HG02840 (cell line): ENCODE data around the gene PXDC1.
"Not testable (repeated sequence)": the region's sequence is repeated elsewhere in the genome, so short reads cannot be mapped to it uniquely, and the experiment has no call there.

Experiments used
- ATAC-seq: cut with Tn5 transposase; IDR thresholded peaks from one replicate; pipeline ENCODE4 v1.9.1; 2021; ENCODE audit warnings: mild to moderate bottlenecking, moderate library complexity, moderate number of reproducible peaks; ENCODE audit not compliant: unreplicated experiment, low FRiP score

Gene PXDC1

DNA sequence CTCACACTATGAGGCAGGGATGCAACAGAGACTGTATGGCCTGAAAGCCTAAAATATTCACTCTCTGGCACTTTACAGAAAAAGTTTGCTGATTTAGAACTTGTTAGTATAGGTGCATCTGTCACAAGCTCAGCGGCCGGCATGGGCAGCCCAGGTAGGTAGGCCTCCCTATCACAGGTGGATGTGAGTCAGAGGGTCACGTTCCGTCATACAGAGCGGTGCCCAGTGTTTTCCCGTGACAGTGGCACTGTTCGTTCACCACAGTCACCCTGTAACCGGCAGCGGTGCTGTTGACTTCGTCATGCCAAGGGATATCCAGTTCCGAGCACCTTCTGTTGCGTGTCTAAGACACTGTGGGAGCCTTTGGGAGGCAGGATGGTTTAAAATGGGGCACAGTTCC, 32.9 kb upstream of the PXDC1 start:
- no peak for ATAC-seq

GRCh38 chr6:3782876-3783832, 31.6 kb upstream of the PXDC1 start:
- ATAC-seq = no peak

DNA sequence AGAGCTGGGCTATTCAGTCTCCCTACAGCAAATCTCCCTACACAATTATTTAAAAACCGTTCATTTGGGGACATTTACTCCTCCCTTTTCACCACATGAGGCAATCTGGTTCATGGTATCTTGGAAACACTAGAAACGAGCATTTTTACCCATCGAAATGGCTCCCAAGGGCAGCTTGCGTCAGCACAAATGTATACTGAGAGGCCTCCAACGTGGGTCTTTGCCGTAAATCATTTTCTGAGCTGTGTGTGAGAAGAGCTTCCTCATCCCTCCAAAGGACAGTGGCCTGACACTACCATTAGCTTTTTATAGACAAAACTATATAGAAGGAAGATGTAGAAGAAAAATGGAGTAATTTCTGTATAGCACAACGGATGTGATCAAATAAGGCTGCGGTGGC, 30.0 kb upstream of the PXDC1 start:
- no peak for ATAC-seq

GRCh38 chr6:3779574-3779849, 28.0 kb upstream of the PXDC1 start:
- ATAC-seq = no peak

- ATAC-seq = no peak
These were observed 27.4 kb upstream of the PXDC1 start for GRCh38 chr6:3778701-3779573.

- no peak for ATAC-seq
These were observed 26.4 kb upstream of the PXDC1 start for GRCh38 chr6:3777730-3778461.

DNA sequence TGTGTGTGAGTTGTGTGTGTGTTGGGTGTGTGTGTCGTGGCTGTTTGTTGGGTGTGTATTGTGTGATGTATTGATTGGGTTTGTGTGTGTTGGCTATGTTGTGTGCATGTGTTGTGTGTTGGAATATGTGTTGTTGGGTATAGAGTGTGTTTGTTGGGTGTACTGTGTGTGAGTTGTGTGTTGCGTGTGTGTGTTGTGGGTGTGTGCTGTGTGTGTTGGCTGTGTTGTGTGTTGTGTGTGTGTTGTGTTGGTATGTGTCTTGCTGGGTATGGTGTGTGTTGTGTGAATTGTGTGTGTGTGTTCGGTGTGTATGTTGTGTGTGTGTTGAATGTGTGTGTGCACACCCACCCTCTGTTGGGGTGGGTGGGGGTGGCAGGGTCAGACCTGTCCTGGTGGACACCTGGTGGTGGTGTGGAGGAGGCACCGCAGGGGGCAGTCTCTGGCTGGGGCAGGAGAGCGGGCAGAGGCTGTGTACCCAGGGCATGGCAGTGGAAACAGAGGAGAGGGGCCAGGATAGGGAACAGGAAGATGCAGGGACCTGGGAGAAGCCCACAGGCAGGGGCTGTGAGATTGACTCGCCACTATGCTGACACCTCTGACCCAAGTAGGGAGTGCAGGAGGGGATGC, 25.5 kb upstream of the PXDC1 start:
- no peak for ATAC-seq

- no peak for ATAC-seq
These were observed 24.3 kb upstream of the PXDC1 start for GRCh38 chr6:3775847-3776246.

DNA sequence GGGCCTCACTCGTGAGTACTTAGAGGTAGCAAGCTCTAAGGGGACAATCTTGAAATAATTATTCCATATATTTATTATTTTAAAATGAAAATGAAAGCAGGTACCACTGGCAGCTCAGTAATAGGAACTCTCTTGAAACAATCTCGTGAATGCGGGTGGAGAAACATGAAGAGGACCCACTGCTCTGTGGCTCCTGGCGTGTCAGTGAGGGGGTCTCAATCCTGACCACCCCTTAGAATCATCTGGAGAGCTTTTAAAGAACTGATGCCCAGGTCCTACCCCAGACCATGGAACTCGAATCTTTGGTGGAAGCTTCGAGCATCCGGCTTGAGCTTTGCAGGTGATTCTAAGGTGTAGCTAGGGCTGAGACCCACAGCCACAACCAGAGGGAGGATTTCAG, 23.9 kb upstream of the PXDC1 start:
- no peak for ATAC-seq

DNA sequence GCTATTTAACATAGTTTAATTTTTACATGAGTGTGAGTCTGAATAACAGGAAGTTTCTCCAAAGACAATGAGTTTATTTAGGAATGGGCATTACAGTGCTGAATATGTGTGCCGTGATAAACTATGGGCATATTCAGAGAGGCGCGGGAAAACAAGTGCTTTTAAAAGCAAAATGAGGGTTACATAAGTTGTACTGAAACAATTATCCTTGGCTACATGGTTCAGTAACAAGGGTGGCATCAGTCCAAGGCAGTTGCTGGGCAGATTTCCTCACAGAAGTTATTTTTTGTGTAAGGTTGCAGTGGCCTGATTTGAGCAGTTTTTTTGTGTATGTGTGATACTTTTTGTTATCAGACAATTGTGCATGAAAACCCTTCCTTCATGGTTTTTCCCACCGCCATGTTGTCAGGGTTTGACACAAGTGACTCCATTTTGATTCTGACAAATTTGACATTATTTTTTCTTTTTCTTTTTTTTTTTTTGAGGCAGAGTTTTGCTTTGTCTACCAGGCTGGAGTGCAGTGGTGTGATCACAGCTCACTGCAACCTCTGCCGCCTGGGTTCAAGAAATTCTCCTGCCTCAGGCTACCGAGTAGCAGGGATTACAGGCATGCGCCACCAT, 22.3 kb upstream of the PXDC1 start:
- no peak for ATAC-seq

- not testable (repeated sequence) for ATAC-seq
These were observed 20.9 kb upstream of the PXDC1 start for GRCh38 chr6:3772127-3772999.

DNA sequence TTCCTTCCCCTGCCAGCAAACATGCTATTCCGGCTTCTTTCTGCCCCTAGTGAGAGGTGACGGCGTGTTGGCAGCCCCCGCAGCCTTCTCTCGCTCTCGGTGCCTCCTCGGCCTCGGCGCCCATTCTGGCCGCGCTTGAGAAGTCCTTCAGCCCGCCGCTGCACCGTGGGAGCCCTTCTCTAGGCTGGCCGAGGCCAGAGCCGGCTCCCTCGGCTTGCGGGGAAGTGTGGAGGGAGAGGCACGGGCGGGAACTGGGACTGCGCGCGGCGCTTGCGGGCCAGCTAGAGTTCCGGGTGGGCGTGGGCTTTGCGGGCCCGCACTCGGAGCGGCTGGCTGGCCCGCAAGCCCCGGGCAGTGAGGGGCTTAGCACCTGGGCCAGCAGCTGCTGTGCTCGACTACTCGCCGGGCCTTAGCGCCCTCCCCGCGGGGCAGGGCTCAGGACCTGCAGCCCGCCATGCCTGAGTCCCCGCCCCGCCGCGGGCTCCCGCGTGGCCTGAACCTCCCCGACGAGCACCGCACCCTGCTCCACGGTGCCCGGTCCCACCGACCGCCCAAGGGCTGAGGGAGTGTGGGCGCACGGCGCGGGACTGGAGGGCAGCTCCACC, 20.0 kb upstream of the PXDC1 start:
- no peak for ATAC-seq

DNA sequence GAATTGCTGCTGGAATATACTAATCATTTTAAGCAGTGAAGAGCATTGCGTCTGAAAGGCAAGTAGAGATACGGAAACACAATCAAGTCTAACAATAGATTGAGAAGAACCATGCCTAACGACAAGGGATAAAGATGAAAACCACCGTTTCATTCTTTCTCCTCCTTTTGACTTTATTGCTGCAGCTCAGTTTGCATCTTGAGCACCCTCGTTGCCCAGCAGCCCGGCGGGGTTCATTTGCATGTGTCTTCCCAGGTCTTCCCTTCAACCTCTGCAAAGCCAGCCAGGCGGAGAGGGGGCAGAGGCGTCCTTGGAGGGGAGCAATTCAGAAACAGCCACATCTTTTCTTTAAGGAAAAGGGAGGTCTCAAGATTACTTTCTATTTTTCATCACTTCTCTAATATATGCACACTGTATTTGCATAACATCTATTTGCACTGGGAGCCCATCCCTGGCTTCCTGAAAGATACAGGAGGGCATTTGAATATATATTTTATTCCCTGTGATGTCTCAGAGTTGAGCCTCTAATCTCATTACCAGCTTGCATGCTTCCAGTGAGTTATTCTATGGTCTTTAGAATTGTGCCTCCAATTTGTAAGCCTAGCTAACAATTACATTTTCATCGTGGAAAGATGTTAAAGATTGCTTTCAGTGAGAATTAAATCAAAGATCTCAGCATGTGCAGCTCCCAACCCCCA, 18.7 kb upstream of the PXDC1 start:
- no peak for ATAC-seq

DNA sequence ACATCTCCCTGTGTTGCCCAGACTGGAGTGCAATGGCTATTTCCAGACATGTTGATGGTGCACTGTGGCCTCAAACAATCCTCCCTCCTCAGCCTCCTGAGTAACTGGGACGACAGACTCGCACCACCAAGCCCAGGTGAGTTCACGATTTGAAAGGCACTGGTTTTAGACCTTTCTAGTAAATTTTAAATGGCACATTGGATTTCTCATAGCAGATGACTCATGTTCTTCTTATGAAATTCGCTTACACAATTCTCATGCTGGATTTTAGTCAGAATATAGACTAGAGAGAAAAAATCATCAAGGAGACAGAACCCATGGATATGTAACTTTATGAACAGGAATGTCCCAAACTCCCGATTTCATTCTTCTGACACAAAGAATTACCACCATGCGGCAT, 18.1 kb upstream of the PXDC1 start:
- no peak for ATAC-seq

GRCh38 chr6:3768502-3768901, 17.0 kb upstream of the PXDC1 start:
- ATAC-seq = no peak

GRCh38 chr6:3767483-3767882, 16.0 kb upstream of the PXDC1 start:
- ATAC-seq = not testable (repeated sequence)

- no peak for ATAC-seq
These were observed 14.7 kb upstream of the PXDC1 start for GRCh38 chr6:3766214-3766613.

DNA sequence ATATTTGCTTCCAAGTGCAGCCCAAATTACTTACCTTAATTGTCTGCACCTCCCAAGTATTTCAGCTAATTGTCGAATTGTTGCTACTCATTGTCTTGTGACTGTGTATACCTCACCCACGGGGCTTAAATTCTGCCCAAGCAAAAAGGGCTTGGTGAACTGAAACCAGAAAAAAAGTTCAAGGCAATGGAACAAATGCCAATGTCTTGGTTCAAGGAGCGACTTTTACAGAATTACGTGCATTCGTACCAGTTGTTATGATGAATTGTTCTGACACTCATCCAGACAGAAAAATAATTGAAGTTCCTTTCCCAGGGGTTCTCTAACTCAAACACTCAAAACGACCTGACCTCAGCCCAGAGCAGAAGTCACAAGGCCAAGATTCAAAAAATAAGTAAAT, 13.9 kb upstream of the PXDC1 start:
- ATAC-seq = no peak
